Naive thymus-derived CD4-positive, alpha-beta T cell (primary cell): ENCODE data around the gene CHMP4B. TPM values are rescaled to one million over a fixed set of nuclear protein-coding genes. Genes with fewer than 3 reads are reported as not detected.
A peak's percentile ranks its signal among the peaks of the same experiment; 100 is the strongest.

ENCODE experiments used
- ATAC-seq: fragments of 150-1000 bp; cut with Tn5 transposase; 2 replicates; pipeline ENCODE4 v1.10.0; 2021; ENCODE audit warnings: mild to moderate bottlenecking, moderate library complexity
- CTCF ChIA-PET: fragments of 350-600 bp; sonication (Branson Sonifier 250); formaldehyde crosslinking; loops from one replicate; lab custom pipeline; 2021; ENCODE audit warnings: antibody characterized with exemption; lab: Charles Lee
- POLR2A ChIA-PET: fragments of 350-600 bp; sonication (Branson Sonifier 250); formaldehyde crosslinking; loops from one replicate; lab custom pipeline; 2021; ENCODE audit warnings: antibody characterized with exemption, inconsistent platforms; lab: Charles Lee
- DNase-seq, 9 donors: peaks; one replicate each; pipeline versions ENCODE4 v3.0.0 to v3.0.0-alpha.2; 2020 to 2022; ENCODE audit warnings: mixed read lengths in 1 of 9
- H3K27ac ChIP-seq: one replicate; pipeline ENCODE4 v1.7.0; 2013; ENCODE audit warnings: mild to moderate bottlenecking, low read depth, low read length, moderate library complexity
- H3K27me3 ChIP-seq, 2 donors: one replicate each; pipeline ENCODE4 v1.7.0; 2013; ENCODE audit warnings: low read length in 2 of 2, mild to moderate bottlenecking in 2 of 2, moderate library complexity in 2 of 2; ENCODE audit not compliant: control insufficient read depth in 2 of 2, insufficient read depth in 2 of 2
- H3K36me3 ChIP-seq, 3 experiments: 1 replicate in 2 of 3; 2 replicates in 1 of 3; pipeline ENCODE4 v1.7.0; 2013; ENCODE audit warnings: low read length in 3 of 3, mild to moderate bottlenecking in 3 of 3, moderate library complexity in 1 of 3; ENCODE audit not compliant: insufficient read depth in 3 of 3, control insufficient read depth in 2 of 3
- H3K4me1 ChIP-seq, 2 donors: one replicate each; pipeline ENCODE4 v1.7.0; 2013; ENCODE audit warnings: low read length in 2 of 2, mild to moderate bottlenecking in 2 of 2, moderate library complexity in 1 of 2; ENCODE audit not compliant: control insufficient read depth in 2 of 2, insufficient read depth in 2 of 2
- H3K4me3 ChIP-seq: 2 replicates; pipeline ENCODE4 v1.7.0; 2013; ENCODE audit warnings: mild to moderate bottlenecking, low read length
- H3K9me3 ChIP-seq, 3 experiments: 1 replicate in 2 of 3; 2 replicates in 1 of 3; pipeline ENCODE4 v1.7.0; 2013; ENCODE audit warnings: low read length in 3 of 3; ENCODE audit not compliant: control insufficient read depth in 2 of 3
- H3K27ac Mint-ChIP-seq, 9 donors: one replicate each; pipeline ENCODE4 v1.8.0; 2020 to 2022; ENCODE audit warnings: mixed read lengths in 9 of 9, mild to moderate bottlenecking in 8 of 9, moderate library complexity in 5 of 9, inconsistent platforms in 2 of 9
- H3K27me3 Mint-ChIP-seq, 5 donors: one replicate each; pipeline ENCODE4 v1.8.0; 2021 to 2022; ENCODE audit warnings: mixed read lengths in 5 of 5, mild to moderate bottlenecking in 1 of 5
- H3K36me3 Mint-ChIP-seq, 5 donors: one replicate each; pipeline ENCODE4 v1.8.0; 2020 to 2022; ENCODE audit warnings: mixed read lengths in 5 of 5, mild to moderate bottlenecking in 3 of 5, inconsistent platforms in 1 of 5
- H3K4me1 Mint-ChIP-seq, 7 donors: one replicate each; pipeline ENCODE4 v1.8.0; 2020 to 2022; ENCODE audit warnings: mixed read lengths in 7 of 7, mild to moderate bottlenecking in 3 of 7, inconsistent platforms in 1 of 7
- H3K4me3 Mint-ChIP-seq, 10 donors: one replicate each; pipeline ENCODE4 v1.8.0; 2020 to 2022; ENCODE audit warnings: mild to moderate bottlenecking in 10 of 10, mixed read lengths in 10 of 10, moderate library complexity in 6 of 10, inconsistent platforms in 2 of 10
- H3K9me3 Mint-ChIP-seq, 11 donors: one replicate each; pipeline ENCODE4 v1.8.0; 2020 to 2022; ENCODE audit warnings: mixed read lengths in 11 of 11, mild to moderate bottlenecking in 4 of 11, inconsistent platforms in 1 of 11, moderate library complexity in 1 of 11
- intact Hi-C, 2 donors: fragments of 100-400 bp; cut with micrococcal nuclease; formaldehyde crosslinking; loops; one replicate each; pipeline ENCODE4 v1.15.1; 2023
- polyA plus RNA-seq, 2 donors: library from polyadenylated mRNA; unstranded; fragments of 300-500 nt; fragmentation: Illumina TruSeq; gene quantifications; one replicate each; pipeline ENCODE4 v1.2.3, GENCODE V29; 2021
- total RNA-seq, 6 experiments: library from RNA in 5 of 6; stranded (reverse) in 5 of 6; gene quantifications; 1 replicate in 5 of 6; 2 replicates in 1 of 6; pipeline ENCODE4 v1.2.3 and lab custom pipeline; 2021 to 2026

Gene CHMP4B
- total and polyA plus RNA-seq, 7 experiments from 2014 or later: 4.9 to 80.8 (median 54.1) TPM

GRCh38 chr20:33812152-33812849 lies 1.2 kb downstream of the CHMP4B start:
- Mint-ChIP-seq H3K36me3 (peaks cover 4 to 22% (median 9%) of the 10 kb centered on the region in 5 donors), H3K4me3 (peak overlapping the region; percentile 89 to 100 (median 95)), H3K9me3 (no peaks in the 10 kb centered on the region), H3K4me1 (peaks cover 47 to 59% (median 52%) of the 10 kb centered on the region in 7 donors), H3K27ac (peak overlapping the region; percentile 84 to 96 (median 91)), H3K27me3 (no peaks in the 10 kb centered on the region)
- ChIA-PET CTCF (interaction anchor here (0.7 to 2.4 kb wide), 3 partner anchors 8 to 316 kb away, joined by 3 to 6 read pairs (median 4); no protein-coding TSS in a partner anchor), POLR2A (interaction anchor here (0.6 to 2.4 kb wide), 8 partner anchors 13 to 300 kb away, joined by 3 to 20 read pairs (median 5); partner anchors contain the start of genes EIF2S2, RALY and ZNF341)
- Histone ChIP-seq H3K36me3 (peaks cover 0 to 12% (median 4%) of the 10 kb centered on the region in 3 experiments), H3K4me3 (peak overlapping the region; percentile 74), H3K27me3 (no peaks in the 10 kb centered on the region), H3K4me1 (peaks cover 22 to 23% of the 10 kb centered on the region in 2 donors), H3K9me3 (no peaks in the 10 kb centered on the region), H3K27ac (peak overlapping the region; percentile 95)
- ATAC-seq (peak; percentile 7), DNase-seq (peak in 6 of 9 donors; percentile 4 to 58 (median 14))
- intact Hi-C loops: loop anchor here (5.0 to 10.0 kb wide), 5 partner anchors 40 to 1642 kb away; partner anchors contain the start of genes ACTL10 (in 1 of the 2), ASXL1 (in 1 of the 2), C20orf144 (in 1 of the 2) and CEP250 (in 1 of the 2)

GRCh38 chr20:33812908-33813462 lies 1.8 kb downstream of the CHMP4B start:
- POLR2A ChIA-PET: interaction anchor here (1.8 kb wide), 1 partner anchor 40 kb away, joined by 5 read pairs; no protein-coding TSS in a partner anchor
- Histone ChIP-seq H3K27me3 (no peaks in the 10 kb centered on the region), H3K9me3 (no peaks in the 10 kb centered on the region), H3K4me1 (peaks cover 22 to 23% of the 10 kb centered on the region in 2 donors), H3K4me3 (peak overlapping the region; percentile 74), H3K36me3 (peaks cover 0 to 12% (median 4%) of the 10 kb centered on the region in 3 experiments), H3K27ac (peak overlapping the region; percentile 95)
- intact Hi-C loops: loop anchor here (5.0 to 10.0 kb wide), 5 partner anchors 39 to 1642 kb away; partner anchors contain the start of genes ACTL10 (in 1 of the 2), ASXL1 (in 1 of the 2), C20orf144 (in 1 of the 2) and CEP250 (in 1 of the 2)
- peak in 1 of 9 donors; percentile 10 for DNase-seq
- peak overlapping the region; percentile 84 to 96 (median 91) for H3K27ac Mint-ChIP-seq
- peaks cover 4 to 22% (median 12%) of the 10 kb centered on the region in 5 donors for H3K36me3 Mint-ChIP-seq
- H3K4me1 Mint-ChIP-seq: peaks cover 54 to 66% (median 59%) of the 10 kb centered on the region in 7 donors
- H3K4me3 Mint-ChIP-seq: peak overlapping the region; percentile 89 to 100 (median 95)
- H3K27me3 Mint-ChIP-seq: no peaks in the 10 kb centered on the region
- no peaks in the 10 kb centered on the region for H3K9me3 Mint-ChIP-seq
- CTCF ChIA-PET: interaction anchor here (0.5 to 1.2 kb wide), 4 partner anchors 19 to 102 kb away, joined by 3 to 4 read pairs (median 3); no protein-coding TSS in a partner anchor
- no peak for ATAC-seq

GRCh38 chr20:33814238-33814712 lies 3.1 kb downstream of the CHMP4B start:
- H3K27ac ChIP-seq: no peak overlapping the region
- ATAC-seq: no peak
- no peaks in the 10 kb centered on the region for H3K27me3 ChIP-seq
- peaks cover 56 to 79% (median 67%) of the 10 kb centered on the region in 7 donors for H3K4me1 Mint-ChIP-seq
- no peak overlapping the region for H3K4me3 ChIP-seq
- H3K4me1 ChIP-seq: peaks cover 22 to 28% of the 10 kb centered on the region in 2 donors
- DNase-seq: peak in 2 of 9 donors; percentile 5 to 18
- intact Hi-C loops: loop anchor here (5.0 to 10.0 kb wide), 5 partner anchors 38 to 1641 kb away; partner anchors contain the start of genes ACTL10 (in 1 of the 2), ASXL1 (in 1 of the 2), C20orf144 (in 1 of the 2) and CEP250 (in 1 of the 2)
- POLR2A ChIA-PET: interaction anchor here (0.6 kb wide), 1 partner anchor 248 kb away, joined by 3 read pairs; no protein-coding TSS in a partner anchor
- no peaks in the 10 kb centered on the region for H3K9me3 Mint-ChIP-seq
- H3K9me3 ChIP-seq: no peaks in the 10 kb centered on the region
- H3K27ac Mint-ChIP-seq: peak overlapping the region in 7 of 9 donors; percentile 0 to 86 (median 40)
- H3K4me3 Mint-ChIP-seq: peak overlapping the region; percentile 53 to 100 (median 94)
- H3K36me3 Mint-ChIP-seq: peaks cover 4 to 22% (median 13%) of the 10 kb centered on the region in 5 donors
- H3K27me3 Mint-ChIP-seq: no peaks in the 10 kb centered on the region
- CTCF ChIA-PET: interaction anchor here (0.6 to 0.7 kb wide), 2 partner anchors 88 to 126 kb away, joined by 3 read pairs; no protein-coding TSS in a partner anchor
- peaks cover 0 to 12% (median 4%) of the 10 kb centered on the region in 3 experiments for H3K36me3 ChIP-seq

GRCh38 chr20:33815671-33816070 lies 4.5 kb downstream of the CHMP4B start:
- peaks cover 22 to 28% of the 10 kb centered on the region in 2 donors for H3K4me1 ChIP-seq
- peak overlapping the region in 1 of 10 donors; percentile 26 for H3K4me3 Mint-ChIP-seq
- H3K27ac Mint-ChIP-seq: peak overlapping the region in 1 of 9 donors; percentile 71
- no peak overlapping the region for H3K27ac ChIP-seq
- no peaks in the 10 kb centered on the region for H3K9me3 Mint-ChIP-seq
- DNase-seq (no peak), ATAC-seq (no peak)
- ChIA-PET POLR2A (no interaction called here), CTCF (no interaction called here)
- peaks cover 0 to 12% (median 4%) of the 10 kb centered on the region in 3 experiments for H3K36me3 ChIP-seq
- H3K4me3 ChIP-seq: no peak overlapping the region
- H3K4me1 Mint-ChIP-seq: peaks cover 63 to 88% (median 79%) of the 10 kb centered on the region in 7 donors
- peaks cover 4 to 22% (median 13%) of the 10 kb centered on the region in 5 donors for H3K36me3 Mint-ChIP-seq
- H3K27me3 ChIP-seq: no peaks in the 10 kb centered on the region
- no peaks in the 10 kb centered on the region for H3K27me3 Mint-ChIP-seq
- H3K9me3 ChIP-seq: no peaks in the 10 kb centered on the region
- intact Hi-C loops: loop anchor here in 1 of 2 donors (10.0 kb wide), 2 partner anchors 151 to 1639 kb away; partner anchors contain the start of genes ACTL10, C20orf144 and CEP250

- DNase-seq (no peak), ATAC-seq (no peak)
- Mint-ChIP-seq H3K4me3 (peak overlapping the region in 1 of 10 donors; percentile 43), H3K27ac (peak overlapping the region in 1 of 9 donors; percentile 65), H3K36me3 (peaks cover 4 to 22% (median 13%) of the 10 kb centered on the region in 5 donors), H3K9me3 (no peaks in the 10 kb centered on the region), H3K27me3 (no peaks in the 10 kb centered on the region), H3K4me1 (peaks cover 63 to 86% (median 79%) of the 10 kb centered on the region in 7 donors)
- H3K36me3 ChIP-seq: peaks cover 0 to 12% (median 4%) of the 10 kb centered on the region in 3 experiments
- POLR2A ChIA-PET: interaction anchor here (0.6 kb wide), 1 partner anchor 17 kb away, joined by 4 read pairs; no protein-coding TSS in a partner anchor
- intact Hi-C loops: loop anchor here in 1 of 2 donors (10.0 kb wide), 2 partner anchors 151 to 1639 kb away; partner anchors contain the start of genes ACTL10, C20orf144 and CEP250
- H3K27me3 ChIP-seq: no peaks in the 10 kb centered on the region
- CTCF ChIA-PET: no interaction called here
- peaks cover 22 to 28% of the 10 kb centered on the region in 2 donors for H3K4me1 ChIP-seq
- H3K27ac ChIP-seq: no peak overlapping the region
- no peak overlapping the region for H3K4me3 ChIP-seq
- H3K9me3 ChIP-seq: no peaks in the 10 kb centered on the region
Observed at GRCh38 chr20:33816191-33816590, 5.0 kb downstream of the CHMP4B start.
